Stomach (tissue), 9 donors: ENCODE measurements around the gene ALKBH2. TPM values are rescaled to one million over a fixed set of nuclear protein-coding genes. Genes with fewer than 3 reads are reported as not detected.

ENCODE experiments used
- DNase-seq, 2 donors: peaks; one replicate each; pipeline versions ENCODE4 v3.0.0 to v3.0.0-alpha.2; 2013 to 2019
- H3K27ac ChIP-seq, 5 donors: fragments of 200-600 bp in 4 of 5; sonication (generic) in 4 of 5; one replicate each; pipeline ENCODE4 v1.5.1; 2013 to 2019; ENCODE audit warnings: mild to moderate bottlenecking in 1 of 5, moderate library complexity in 1 of 5
- H3K27me3 ChIP-seq, 3 donors: fragments of 200-600 bp; sonication (generic); one replicate each; pipeline ENCODE4 v1.5.1; 2017 to 2019; ENCODE audit warnings: mixed run types in 1 of 3
- H3K36me3 ChIP-seq, 4 donors: fragments of 200-600 bp; sonication (generic); 1 replicate in 3 of 4; 2 replicates in 1 of 4; pipeline ENCODE4 v1.5.1; 2016 to 2019
- H3K4me1 ChIP-seq, 4 donors: fragments of 200-600 bp; sonication (generic); one replicate each; pipeline ENCODE4 v1.5.1; 2016 to 2019
- H3K4me3 ChIP-seq, 4 donors: fragments of 200-600 bp; sonication (generic) in 3 of 4; one replicate each; pipeline ENCODE4 v1.5.1; 2016 to 2019; ENCODE audit warnings: mild to moderate bottlenecking in 1 of 4
- H3K9me3 ChIP-seq, 4 donors: fragments of 200-600 bp; sonication (generic); one replicate each; pipeline ENCODE4 v1.5.1; 2016 to 2019
- CTCF ChIP-seq, 7 experiments: fragments of 450-650 bp in 4 of 7; fragments of 200-600 bp in 3 of 7; sonication (generic) in 3 of 7; IDR thresholded peaks; one replicate each; pipeline ENCODE4 v1.5.1; 2016 to 2019; ENCODE audit warnings: antibody characterized with exemption in 7 of 7, control low read depth in 2 of 7, mild to moderate bottlenecking in 1 of 7
- EP300 ChIP-seq: sonication (generic); formaldehyde crosslinking; IDR thresholded peaks from one replicate; pipeline ENCODE4 v1.6.1; 2017; ENCODE audit warnings: antibody characterized with exemption
- POLR2A ChIP-seq, 4 donors: fragments of 450-650 bp; IDR thresholded peaks; one replicate each; pipeline ENCODE4 v1.6.1; 2016; ENCODE audit warnings: antibody characterized with exemption in 4 of 4, control low read depth in 2 of 4, mild to moderate bottlenecking in 1 of 4, moderate library complexity in 1 of 4
- POLR2AphosphoS5 ChIP-seq, 3 donors: sonication (generic); formaldehyde crosslinking; IDR thresholded peaks; one replicate each; pipeline ENCODE4 v1.6.1; 2016; ENCODE audit warnings: antibody characterized with exemption in 3 of 3
- WGBS, 5 donors: extraction: QIAGEN DNeasy Blood & Tissue Kit in 3 of 5; methylation state at CpG; one replicate each; pipeline versions ENCODE4 v1.1.5 to v1.1.7; 2013 to 2018; 5-methylcytosine and 5-hydroxymethylcytosine counted together
- intact Hi-C: fragments of 100-400 bp; cut with DNase I; formaldehyde crosslinking; loops from one replicate; pipeline ENCODE4 v1.15.1; 2023; ENCODE audit warnings: low total_unique reads
- polyA plus RNA-seq, 3 donors: library from polyadenylated mRNA; stranded (reverse); fragments of 200-250 nt; gene quantifications; one replicate each; pipeline ENCODE4 v1.2.3, GENCODE V29; 2013
- total RNA-seq, 5 donors: library from RNA; depleted of rRNA; stranded (reverse); fragments of >200 nt; gene quantifications; one replicate each; pipeline versions ENCODE4 v1.1.0 to v1.2.3, GENCODE V29; 2014 to 2016
- donor health status: healthy with polysubstance abuse.
- donor health status: Bipolar disorder and iron deficiency.
- donor health status: healthy.

Gene ALKBH2
- total and polyA plus RNA-seq, 8 donors, result 12.3 to 33.3 (median 22.3) TPM; not detected in 1

DNA sequence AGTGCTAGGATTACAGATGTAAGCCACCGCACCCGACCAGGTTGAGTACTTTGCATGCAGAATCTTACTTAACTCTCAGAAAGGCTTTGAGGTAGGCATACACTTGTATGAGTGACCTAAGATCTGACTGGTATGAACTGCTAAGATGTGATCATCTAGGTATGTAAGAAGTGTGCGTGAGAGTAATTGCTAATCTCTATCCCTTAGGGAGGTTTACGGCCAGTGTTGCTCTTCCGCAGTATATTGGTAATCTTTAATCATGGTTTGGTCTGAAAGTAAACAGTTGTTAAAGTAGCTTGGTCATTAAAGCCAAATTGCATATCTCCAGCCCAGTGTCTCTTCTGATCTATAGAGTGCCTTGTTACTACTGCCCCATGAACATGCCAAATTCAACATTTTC lies 11.9 kb upstream of the ALKBH2 start:
- TF ChIP-seq POLR2AphosphoS5 (IDR thresholded peaks at IDR 0.05) (no peak), CTCF (IDR thresholded peaks at IDR 0.05) (no peak), POLR2A (IDR thresholded peaks at IDR 0.05) (no peak), EP300 (no peak)
- DNase-seq, result no peak
- peaks cover 2 to 28% (median 11%) of the 10 kb centered on the region in 4 donors for H3K4me1 ChIP-seq
- no peak overlapping the region for H3K4me3 ChIP-seq
- H3K9me3 ChIP-seq, result no peaks in the 10 kb centered on the region
- 80 to 93% (median 84%) methylated on average over 5 of the region's 5 CpGs for WGBS, 5 donors
- H3K36me3 ChIP-seq, result peaks cover 40 to 93% (median 86%) of the 10 kb centered on the region in 4 donors
- no peaks in the 10 kb centered on the region for H3K27me3 ChIP-seq
- H3K27ac ChIP-seq, result no peak overlapping the region
- intact Hi-C loops, result no loop called here

DNA sequence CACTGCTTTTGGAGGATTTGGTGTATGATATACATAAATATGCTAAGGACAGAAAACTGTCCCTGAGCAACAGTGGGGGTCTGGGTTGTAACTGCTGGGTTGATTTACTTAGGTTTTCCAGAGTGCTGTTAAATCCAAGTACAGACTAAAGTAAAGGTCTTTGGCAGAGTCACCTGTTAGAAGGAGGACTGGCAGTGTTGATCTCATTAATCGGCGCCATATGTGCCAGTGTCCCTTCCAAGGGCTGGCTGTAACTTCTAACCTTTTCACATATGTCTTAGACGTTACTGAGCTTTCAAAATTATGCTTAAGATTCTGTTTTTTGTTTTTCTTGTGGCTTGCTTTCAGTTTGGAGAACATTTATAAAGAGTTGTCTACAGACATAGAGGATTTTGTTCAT lies 9.2 kb upstream of the ALKBH2 start:
- Histone ChIP-seq H3K27me3 (no peaks in the 10 kb centered on the region), H3K9me3 (no peaks in the 10 kb centered on the region), H3K36me3 (peaks cover 37 to 67% (median 62%) of the 10 kb centered on the region in 4 donors), H3K4me1 (peaks cover 15 to 40% (median 27%) of the 10 kb centered on the region in 4 donors), H3K27ac (peak overlapping the region in 3 of 5 donors; percentile 10 to 50 (median 14)), H3K4me3 (no peak overlapping the region)
- no peak for DNase-seq
- intact Hi-C loops, result no loop called here
- 79 to 90% (median 86%) methylated on average over 3 of the region's 3 CpGs for WGBS, 5 donors
- TF ChIP-seq CTCF (IDR thresholded peaks at IDR 0.05) (no peak), POLR2AphosphoS5 (IDR thresholded peaks at IDR 0.05) (no peak), POLR2A (IDR thresholded peaks at IDR 0.05) (no peak), EP300 (no peak)

- intact Hi-C loops, result no loop called here
- Histone ChIP-seq H3K36me3 (peaks cover 28 to 51% (median 46%) of the 10 kb centered on the region in 4 donors), H3K27ac (peak overlapping the region in 1 of 5 donors; percentile 37)
These were observed 7.5 kb upstream of the ALKBH2 start for GRCh38 chr12:109100741-109101140.

DNA sequence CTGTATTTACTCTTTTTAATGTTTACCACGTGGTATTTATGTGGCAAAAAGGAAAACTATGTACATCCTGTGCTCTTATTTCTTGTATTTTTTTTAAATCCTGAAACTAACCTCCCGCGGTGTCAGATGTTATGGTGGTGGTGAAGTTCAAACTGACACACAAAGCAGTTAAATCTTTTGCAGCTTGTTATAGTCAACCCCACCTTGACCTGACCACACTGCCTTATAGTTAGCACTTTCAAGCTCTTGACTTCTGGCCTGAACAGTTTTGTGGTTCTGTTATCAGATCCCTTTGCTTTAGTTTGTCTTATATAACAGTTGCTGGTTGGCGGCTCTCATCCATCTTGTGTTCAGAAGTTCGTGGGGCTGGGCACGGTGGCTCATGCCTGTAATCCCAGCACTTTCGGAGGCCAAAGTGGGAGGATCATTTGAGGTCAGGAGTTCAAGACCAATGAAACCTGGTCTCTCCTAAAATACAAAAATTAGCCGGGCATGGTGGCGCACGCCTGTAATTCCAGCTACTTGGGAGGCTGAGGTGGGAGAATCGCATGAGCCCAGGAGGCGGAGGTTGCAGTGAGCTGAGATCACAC lies 6.3 kb upstream of the ALKBH2 start:
- intact Hi-C loops, result no loop called here
- Histone ChIP-seq H3K9me3 (no peaks in the 10 kb centered on the region), H3K27me3 (no peaks in the 10 kb centered on the region), H3K27ac (peak overlapping the region; percentile 61 to 92 (median 88)), H3K36me3 (peaks cover 17 to 39% (median 33%) of the 10 kb centered on the region in 4 donors), H3K4me3 (peak overlapping the region; percentile 68 to 92 (median 73)), H3K4me1 (peaks cover 20 to 46% (median 32%) of the 10 kb centered on the region in 4 donors)
- no peak for DNase-seq
- 52 to 67% (median 58%) methylated on average over 12 of the region's 12 CpGs for WGBS, 5 donors
- TF ChIP-seq CTCF (IDR thresholded peaks at IDR 0.05) (no peak), EP300 (no peak), POLR2AphosphoS5 (IDR thresholded peaks at IDR 0.05) (no peak), POLR2A (IDR thresholded peaks at IDR 0.05) (no peak)

More at GRCh38 chr12:109100741-109101140, 7.5 kb upstream of the ALKBH2 start:
- H3K4me1 ChIP-seq, result peaks cover 20 to 46% (median 32%) of the 10 kb centered on the region in 4 donors
- H3K9me3 ChIP-seq, result no peaks in the 10 kb centered on the region
- no peak for DNase-seq
- H3K27me3 ChIP-seq, result no peaks in the 10 kb centered on the region
- 90 to 94% (median 92%) methylated on average over 4 of the region's 4 CpGs for WGBS, 5 donors
- no peak overlapping the region for H3K4me3 ChIP-seq
- TF ChIP-seq EP300 (no peak), CTCF (IDR thresholded peaks at IDR 0.05) (no peak), POLR2A (IDR thresholded peaks at IDR 0.05) (no peak), POLR2AphosphoS5 (IDR thresholded peaks at IDR 0.05) (no peak)
